Breast epithelium (tissue), 4 donors: ENCODE data around the gene CABP5. TPM values are rescaled to one million over a fixed set of nuclear protein-coding genes. Genes with fewer than 3 reads are reported as not detected.

Experiments used
- DNase-seq, 2 donors: peaks; one replicate each; pipeline ENCODE4 v3.0.0-alpha.2; 2019; ENCODE audit warnings: low spot score in 2 of 2
- H3K27ac ChIP-seq, 2 donors: fragments of 200-600 bp; sonication (generic) in 1 of 2; one replicate each; pipeline ENCODE4 v1.5.1; 2016 to 2019; ENCODE audit warnings: mild to moderate bottlenecking in 1 of 2
- H3K27me3 ChIP-seq, 2 donors: fragments of 200-600 bp; sonication (generic) in 1 of 2; one replicate each; pipeline versions ENCODE4 v1.5.1 to v1.6.0; 2017 to 2019; ENCODE audit warnings: control low read depth in 1 of 2, mild to moderate bottlenecking in 1 of 2
- H3K36me3 ChIP-seq: fragments of 200-600 bp; one replicate; pipeline ENCODE4 v1.5.1; 2019
- H3K4me1 ChIP-seq, 2 donors: fragments of 200-600 bp; sonication (generic); one replicate each; pipeline ENCODE4 v1.5.1; 2016 to 2019; ENCODE audit warnings: control low read depth in 1 of 2
- H3K4me3 ChIP-seq, 3 donors: fragments of 200-600 bp; sonication (generic); 1 replicate in 2 of 3; 2 replicates in 1 of 3; pipeline ENCODE4 v1.5.1; 2016 to 2019; ENCODE audit warnings: mild to moderate bottlenecking in 3 of 3, moderate library complexity in 2 of 3
- H3K9me3 ChIP-seq, 2 donors: fragments of 200-600 bp; sonication (generic) in 1 of 2; one replicate each; pipeline ENCODE4 v1.5.1; 2016 to 2019; ENCODE audit warnings: control low read depth in 1 of 2
- POLR2A ChIP-seq: fragments of 450-650 bp; IDR thresholded peaks from one replicate; pipeline ENCODE4 v1.6.1; 2016; ENCODE audit warnings: antibody characterized with exemption, mild to moderate bottlenecking, moderate library complexity
- POLR2AphosphoS5 ChIP-seq, 3 donors: sonication (generic); formaldehyde crosslinking; IDR thresholded peaks; one replicate each; pipeline ENCODE4 v1.6.1; 2017; ENCODE audit warnings: antibody characterized with exemption in 3 of 3
- intact Hi-C: fragments of 100-400 bp; cut with DNase I; formaldehyde crosslinking; loops from one replicate; pipeline ENCODE4 v1.15.1; 2023; ENCODE audit warnings: low total_unique reads
- total RNA-seq, 3 donors: library from RNA; depleted of rRNA; stranded (reverse); fragments of >200 nt; gene quantifications; one replicate each; pipeline ENCODE4 v1.1.0, GENCODE V29; 2016
- TF ChIP-seq, protein P1 (sequence below), 3 donors: fragments of 450-650 bp; IDR thresholded peaks; one replicate each; pipeline ENCODE4 v1.5.1; 2016 to 2017; ENCODE audit warnings: antibody characterized with exemption in 3 of 3, mild to moderate bottlenecking in 3 of 3, moderate library complexity in 3 of 3

CABP5 gene
- total RNA-seq, 3 donors from 2014 or later: not detected

DNA sequence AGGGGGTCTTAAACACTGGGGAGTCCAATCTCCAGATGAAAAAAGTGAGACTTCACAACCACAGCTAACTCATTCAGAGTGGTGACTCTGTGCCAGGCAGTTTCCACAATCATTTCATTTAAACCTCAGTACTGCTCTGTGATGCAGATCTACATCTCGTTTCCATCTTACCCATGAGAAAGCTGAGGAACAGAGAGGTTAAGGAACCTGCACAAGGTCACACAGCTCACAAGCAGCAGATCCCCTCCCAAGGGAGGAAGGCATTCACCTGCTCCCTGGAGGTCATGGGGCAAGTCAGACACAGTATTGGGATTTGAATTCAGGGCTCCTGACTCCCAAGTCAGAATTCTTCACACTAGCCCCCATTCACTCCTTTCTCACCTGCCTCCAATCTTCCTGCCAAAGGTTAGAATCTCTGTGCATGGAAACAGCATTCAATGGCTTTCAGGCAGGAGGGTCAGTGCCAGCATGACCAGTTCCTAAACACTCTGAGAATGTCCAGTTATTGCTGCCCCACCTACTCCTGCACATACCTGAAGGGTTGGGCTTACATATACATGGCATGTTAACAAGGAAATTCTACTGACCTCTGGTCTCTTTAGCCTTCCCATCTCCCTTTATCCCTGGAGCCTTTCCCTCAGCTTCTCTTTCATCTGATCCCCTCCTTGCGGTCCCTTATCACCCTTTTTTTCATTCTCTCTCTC is 1.9 kb downstream of the CABP5 start:
- Histone ChIP-seq H3K4me1 (no peaks in the 10 kb centered on the region), H3K4me3 (no peak overlapping the region), H3K36me3 (no peaks in the 10 kb centered on the region), H3K27ac (no peak overlapping the region), H3K27me3 (peaks cover 0 to 20% of the 10 kb centered on the region in 2 donors), H3K9me3 (peaks cover 0 to under 1% of the 10 kb centered on the region in 2 donors)
- TF ChIP-seq POLR2A: no peak
- TF ChIP-seq, protein P1, sequence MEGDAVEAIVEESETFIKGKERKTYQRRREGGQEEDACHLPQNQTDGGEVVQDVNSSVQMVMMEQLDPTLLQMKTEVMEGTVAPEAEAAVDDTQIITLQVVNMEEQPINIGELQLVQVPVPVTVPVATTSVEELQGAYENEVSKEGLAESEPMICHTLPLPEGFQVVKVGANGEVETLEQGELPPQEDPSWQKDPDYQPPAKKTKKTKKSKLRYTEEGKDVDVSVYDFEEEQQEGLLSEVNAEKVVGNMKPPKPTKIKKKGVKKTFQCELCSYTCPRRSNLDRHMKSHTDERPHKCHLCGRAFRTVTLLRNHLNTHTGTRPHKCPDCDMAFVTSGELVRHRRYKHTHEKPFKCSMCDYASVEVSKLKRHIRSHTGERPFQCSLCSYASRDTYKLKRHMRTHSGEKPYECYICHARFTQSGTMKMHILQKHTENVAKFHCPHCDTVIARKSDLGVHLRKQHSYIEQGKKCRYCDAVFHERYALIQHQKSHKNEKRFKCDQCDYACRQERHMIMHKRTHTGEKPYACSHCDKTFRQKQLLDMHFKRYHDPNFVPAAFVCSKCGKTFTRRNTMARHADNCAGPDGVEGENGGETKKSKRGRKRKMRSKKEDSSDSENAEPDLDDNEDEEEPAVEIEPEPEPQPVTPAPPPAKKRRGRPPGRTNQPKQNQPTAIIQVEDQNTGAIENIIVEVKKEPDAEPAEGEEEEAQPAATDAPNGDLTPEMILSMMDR (IDR thresholded peaks at IDR 0.05): no peak
- TF ChIP-seq POLR2AphosphoS5 (IDR thresholded peaks at IDR 0.05): no peak
- intact Hi-C loops: no loop called here
- DNase-seq: no peak

DNA sequence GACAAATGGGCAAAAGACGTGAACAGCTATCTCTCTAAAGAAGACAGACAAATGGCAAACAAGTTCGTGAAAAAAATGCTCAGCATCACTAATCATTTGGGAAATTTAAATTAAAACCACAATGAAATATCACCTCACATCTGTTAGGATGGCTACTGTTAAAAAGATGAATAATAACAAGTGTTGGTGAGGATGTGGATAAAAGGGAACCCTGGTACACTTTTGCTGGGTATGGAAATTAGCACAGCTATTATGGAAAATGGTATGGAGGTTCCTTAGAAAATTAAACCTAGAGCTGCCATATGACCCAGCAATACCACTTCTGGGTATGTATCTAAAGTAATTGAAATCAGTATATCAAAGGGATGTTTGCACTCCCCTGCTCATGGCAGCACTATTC is 7.1 kb downstream of the CABP5 start:
- DNase-seq: no peak
- peaks cover 6 to 9% of the 10 kb centered on the region in 2 donors for H3K9me3 ChIP-seq
- H3K36me3 ChIP-seq: no peaks in the 10 kb centered on the region
- no peaks in the 10 kb centered on the region for H3K4me1 ChIP-seq
- H3K27me3 ChIP-seq: peaks cover 0 to 9% of the 10 kb centered on the region in 2 donors
- intact Hi-C loops: no loop called here
- no peak overlapping the region for H3K27ac ChIP-seq
- TF ChIP-seq, protein P1 (IDR thresholded peaks at IDR 0.05): no peak
- TF ChIP-seq POLR2A: no peak
- no peak for TF ChIP-seq POLR2AphosphoS5 (IDR thresholded peaks at IDR 0.05)
- no peak overlapping the region for H3K4me3 ChIP-seq

DNA sequence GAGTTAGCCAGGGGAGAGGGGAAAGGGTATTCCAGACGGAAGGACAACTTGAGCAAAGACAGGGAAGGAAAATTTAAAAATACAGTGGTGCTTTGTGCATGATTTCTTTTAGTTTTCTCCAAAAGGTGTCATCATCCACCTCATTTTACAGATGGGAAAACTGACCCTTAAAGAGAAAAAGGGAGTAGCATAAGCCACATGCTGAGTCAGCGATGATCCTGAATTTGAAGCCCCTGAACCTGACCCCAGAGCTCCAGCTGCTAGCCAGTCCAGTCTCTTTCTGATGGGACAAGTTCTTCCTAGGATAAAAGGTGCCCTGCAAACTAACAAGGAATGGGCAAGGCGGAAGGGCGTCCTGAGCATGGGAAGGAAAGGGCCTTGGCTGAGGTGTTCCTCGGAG is 10.3 kb downstream of the CABP5 start:
- H3K4me1 ChIP-seq: no peaks in the 10 kb centered on the region
- TF ChIP-seq POLR2A (no peak), POLR2AphosphoS5 (IDR thresholded peaks at IDR 0.05) (no peak)
- TF ChIP-seq, protein P1 (IDR thresholded peaks at IDR 0.05): no peak
- H3K27ac ChIP-seq: no peak overlapping the region
- no peak for DNase-seq
- H3K27me3 ChIP-seq: peaks cover 0 to 12% of the 10 kb centered on the region in 2 donors
- H3K36me3 ChIP-seq: no peaks in the 10 kb centered on the region
- H3K4me3 ChIP-seq: no peak overlapping the region
- peaks cover 6 to 9% of the 10 kb centered on the region in 2 donors for H3K9me3 ChIP-seq
- intact Hi-C loops: no loop called here

DNA sequence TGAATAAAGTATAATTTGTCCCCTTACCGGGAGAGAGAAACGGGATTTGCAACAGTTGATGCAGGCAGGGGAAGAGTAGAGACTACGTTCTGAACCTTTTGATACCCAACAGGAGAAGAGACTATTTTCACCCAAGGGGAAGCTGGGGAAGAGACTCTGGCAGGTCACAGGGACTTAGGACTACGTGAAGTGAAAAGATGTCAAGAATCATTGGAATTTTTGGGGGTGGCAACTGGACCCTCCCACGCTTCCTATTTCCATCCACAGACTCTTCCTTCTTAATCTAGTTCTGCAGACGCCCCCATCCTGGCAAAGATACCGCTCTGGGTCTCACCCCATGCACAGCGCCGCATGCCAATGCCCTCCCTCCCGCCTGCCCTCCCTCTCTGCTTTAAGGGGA is 13.8 kb downstream of the CABP5 start:
- Histone ChIP-seq H3K4me3 (no peak overlapping the region), H3K36me3 (no peaks in the 10 kb centered on the region), H3K27me3 (peaks cover 0 to 23% of the 10 kb centered on the region in 2 donors), H3K9me3 (no peaks in the 10 kb centered on the region), H3K4me1 (no peaks in the 10 kb centered on the region), H3K27ac (no peak overlapping the region)
- DNase-seq: no peak
- intact Hi-C loops: no loop called here
- TF ChIP-seq POLR2AphosphoS5 (IDR thresholded peaks at IDR 0.05): no peak
- TF ChIP-seq POLR2A: no peak
- TF ChIP-seq, protein P1 (IDR thresholded peaks at IDR 0.05): no peak

DNA sequence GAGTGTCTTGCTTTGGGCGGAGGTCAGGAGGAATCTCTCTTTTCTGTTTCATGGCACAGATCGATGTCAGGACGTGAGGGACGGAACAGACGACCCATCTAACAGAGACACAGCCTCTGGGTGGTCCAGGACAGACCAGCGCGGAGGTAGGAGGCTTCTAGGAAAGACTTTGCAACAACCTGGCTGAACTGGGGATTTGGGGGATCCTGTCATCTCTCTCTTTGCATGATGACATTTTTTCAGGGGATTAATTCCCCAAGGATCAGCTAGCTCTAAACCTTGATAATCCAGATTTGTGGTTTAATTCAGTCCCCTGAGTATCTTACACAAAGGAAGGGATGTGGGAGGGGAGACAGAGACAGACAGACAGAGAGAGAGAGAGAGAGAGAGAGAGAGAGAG is 14.4 kb downstream of the CABP5 start:
- H3K36me3 ChIP-seq: no peaks in the 10 kb centered on the region
- H3K4me3 ChIP-seq: no peak overlapping the region
- DNase-seq: no peak
- TF ChIP-seq, protein P1 (IDR thresholded peaks at IDR 0.05): no peak
- no peak for TF ChIP-seq POLR2AphosphoS5 (IDR thresholded peaks at IDR 0.05)
- no peak for TF ChIP-seq POLR2A
- H3K27me3 ChIP-seq: peaks cover 0 to 23% of the 10 kb centered on the region in 2 donors
- H3K27ac ChIP-seq: no peak overlapping the region
- no peaks in the 10 kb centered on the region for H3K9me3 ChIP-seq
- intact Hi-C loops: no loop called here
- H3K4me1 ChIP-seq: no peaks in the 10 kb centered on the region
